ENCODE data around the gene CTSA.
A peak's percentile ranks its signal among the peaks of the same experiment; 100 is the strongest.

The CTSA gene

GRCh38 chr20:45946149-45946970 lies 55.2 kb downstream of the CTSA start:
- no peak overlapping the region for H3K4me3 Mint-ChIP-seq
- H3K9me3 Mint-ChIP-seq: no peaks in the 10 kb centered on the region
- peak; percentile 62 for ATAC-seq
- peak overlapping the region; percentile 58 for H3K27ac Mint-ChIP-seq
- H3K27me3 Mint-ChIP-seq: no peaks in the 10 kb centered on the region
- H3K4me1 Mint-ChIP-seq: peaks cover 31% of the 10 kb centered on the region
- H3K36me3 Mint-ChIP-seq: peaks cover 60% of the 10 kb centered on the region

GRCh38 chr20:45947110-45947866 lies 56.2 kb downstream of the CTSA start:
- Mint-ChIP-seq H3K4me3 (no peak overlapping the region), H3K27ac (no peak overlapping the region), H3K9me3 (no peaks in the 10 kb centered on the region), H3K36me3 (peaks cover 68% of the 10 kb centered on the region), H3K27me3 (no peaks in the 10 kb centered on the region), H3K4me1 (peaks cover 36% of the 10 kb centered on the region)
- ATAC-seq: no peak

- H3K4me3 Mint-ChIP-seq: no peak overlapping the region
- H3K27me3 Mint-ChIP-seq: no peaks in the 10 kb centered on the region
- no peaks in the 10 kb centered on the region for H3K9me3 Mint-ChIP-seq
- peak; percentile 48 for ATAC-seq
- H3K4me1 Mint-ChIP-seq: peaks cover 36% of the 10 kb centered on the region
- peak overlapping the region; percentile 78 for H3K27ac Mint-ChIP-seq
- H3K36me3 Mint-ChIP-seq: peaks cover 68% of the 10 kb centered on the region
Observed at GRCh38 chr20:45948261-45948733, 57.2 kb downstream of the CTSA start.

Data from stimulated activated memory B cell treated with anti-CD40 and anti-IgM and Interleukin-4, amounts not matched to agents 10 μg/mL and 1 μg/mL and 100 μg/mL, for 72 hours (primary cell).